GM18505 (cell line): ENCODE measurements around the gene AACS.
"Not testable (repeated sequence)": the region's sequence is repeated elsewhere in the genome, so short reads cannot be mapped to it uniquely, and the experiment has no call there.

Source experiments
- ATAC-seq: cut with Tn5 transposase; IDR thresholded peaks from one replicate; pipeline ENCODE4 v1.9.1; 2021; ENCODE audit not compliant: unreplicated experiment
- POLR2A ChIP-seq: IDR thresholded peaks from 4 replicates; pipeline ENCODE4 v1.6.1; 2011; ENCODE audit warnings: borderline replicate concordance; ENCODE audit not compliant: insufficient read depth, insufficient read length; ENCODE audit errors: extremely low read depth

AACS gene

GRCh38 chr12:125033288-125033687, 31.9 kb upstream of the AACS start:
- no peak for ATAC-seq

GRCh38 chr12:125038976-125039625, 26.1 kb upstream of the AACS start:
- no peak for TF ChIP-seq POLR2A
- no peak for ATAC-seq

More at GRCh38 chr12:125033288-125033687, 31.9 kb upstream of the AACS start:
- no peak for TF ChIP-seq POLR2A

- ATAC-seq = no peak
- no peak for TF ChIP-seq POLR2A
Measured at GRCh38 chr12:125049093-125049458, 16.2 kb upstream of the AACS start.

GRCh38 chr12:125050446-125050845, 14.8 kb upstream of the AACS start:
- ATAC-seq = no peak
- no peak for TF ChIP-seq POLR2A

- no peak for TF ChIP-seq POLR2A
- ATAC-seq = no peak
Measured at GRCh38 chr12:125050868-125051267, 14.4 kb upstream of the AACS start.

GRCh38 chr12:125053821-125054220, 11.4 kb upstream of the AACS start:
- ATAC-seq = no peak
- no peak for TF ChIP-seq POLR2A

GRCh38 chr12:125055591-125055990, 9.6 kb upstream of the AACS start:
- TF ChIP-seq POLR2A = no peak
- ATAC-seq = no peak

- ATAC-seq = no peak
- no peak for TF ChIP-seq POLR2A
Measured at GRCh38 chr12:125056306-125056705, 8.9 kb upstream of the AACS start.

GRCh38 chr12:125057708-125058107, 7.5 kb upstream of the AACS start:
- no peak for TF ChIP-seq POLR2A

GRCh38 chr12:125061229-125061628, 4.0 kb upstream of the AACS start:
- no peak for ATAC-seq
- no peak for TF ChIP-seq POLR2A

More at GRCh38 chr12:125057708-125058107, 7.5 kb upstream of the AACS start:
- no peak for ATAC-seq

GRCh38 chr12:125063522-125063921, 1.7 kb upstream of the AACS start:
- not testable (repeated sequence) for ATAC-seq

GRCh38 chr12:125064492-125064891, 743 bp upstream of the AACS start:
- TF ChIP-seq POLR2A = no peak
- no peak for ATAC-seq

GRCh38 chr12:125065919-125066570, 810 bp downstream of the AACS start:
- no peak for ATAC-seq

GRCh38 chr12:125068391-125068790, 3.2 kb downstream of the AACS start:
- TF ChIP-seq POLR2A = no peak
- ATAC-seq = no peak

More at GRCh38 chr12:125065919-125066570, 810 bp downstream of the AACS start:
- TF ChIP-seq POLR2A = no peak
